GM18867 (cell line): ENCODE data around the gene WFS1.

Source experiments
- ATAC-seq: cut with Tn5 transposase; IDR thresholded peaks from one replicate; pipeline ENCODE4 v1.9.1; 2021; ENCODE audit warnings: mild to moderate bottlenecking, moderate library complexity; ENCODE audit not compliant: unreplicated experiment

Gene WFS1

GRCh38 chr4:6298035-6298434 is 28.4 kb downstream of the WFS1 start:
- ATAC-seq, result no peak

- no peak for ATAC-seq
Measured at GRCh38 chr4:6298852-6299251, 29.2 kb downstream of the WFS1 start.

- ATAC-seq, result no peak
Measured at GRCh38 chr4:6299875-6300274, 30.2 kb downstream of the WFS1 start.

GRCh38 chr4:6300359-6300758 is 30.7 kb downstream of the WFS1 start:
- ATAC-seq, result no peak

GRCh38 chr4:6301051-6301731 is 31.5 kb downstream of the WFS1 start:
- no peak for ATAC-seq

- ATAC-seq, result no peak
Measured at GRCh38 chr4:6301732-6302442, 32.2 kb downstream of the WFS1 start.

GRCh38 chr4:6302869-6303268 is 33.2 kb downstream of the WFS1 start:
- ATAC-seq, result no peak

- no peak for ATAC-seq
Measured at GRCh38 chr4:6303943-6304342, 34.3 kb downstream of the WFS1 start.

GRCh38 chr4:6306299-6306698 is 36.6 kb downstream of the WFS1 start:
- no peak for ATAC-seq

- ATAC-seq, result no peak
Measured at GRCh38 chr4:6307230-6307629, 37.6 kb downstream of the WFS1 start.

GRCh38 chr4:6307891-6308290 is 38.2 kb downstream of the WFS1 start:
- ATAC-seq, result no peak

- no peak for ATAC-seq
Measured at GRCh38 chr4:6308899-6309643, 39.4 kb downstream of the WFS1 start.

GRCh38 chr4:6309777-6310176 is 40.1 kb downstream of the WFS1 start:
- ATAC-seq, result no peak

- no peak for ATAC-seq
Measured at GRCh38 chr4:6313216-6313615, 43.6 kb downstream of the WFS1 start.

- no peak for ATAC-seq
Measured at GRCh38 chr4:6316461-6317003, 46.9 kb downstream of the WFS1 start.

- no peak for ATAC-seq
Measured at GRCh38 chr4:6318206-6318605, 48.6 kb downstream of the WFS1 start.

GRCh38 chr4:6319530-6320150 is 50.0 kb downstream of the WFS1 start:
- no peak for ATAC-seq

- no peak for ATAC-seq
Measured at GRCh38 chr4:6320663-6321062, 51.0 kb downstream of the WFS1 start.

GRCh38 chr4:6321361-6321760 is 51.7 kb downstream of the WFS1 start:
- no peak for ATAC-seq

- ATAC-seq, result no peak
Measured at GRCh38 chr4:6322067-6322760, 52.6 kb downstream of the WFS1 start.
